Epithelial cell of proximal tubule (primary cell): ENCODE results near the gene CRBN. TPM values are rescaled to one million over a fixed set of nuclear protein-coding genes. Genes with fewer than 3 reads are reported as not detected.

ENCODE experiments used
- DNase-seq: peaks from one replicate; pipeline ENCODE4 v3.0.0-alpha.2; 2011; ENCODE audit warnings: low read depth
- H3K4me3 ChIP-seq: 2 replicates; pipeline ENCODE4 v1.5.1; 2011; ENCODE audit warnings: low read depth, mild to moderate bottlenecking, low read length
- CTCF ChIP-seq: conservative IDR thresholded peaks from 2 replicates; pipeline ENCODE4 v1.5.1; 2012; ENCODE audit warnings: low read depth, mild to moderate bottlenecking, low read length
- total RNA-seq: library from RNA; depleted of rRNA; stranded (reverse); fragments of >200 nt; gene quantifications from 2 replicates; pipeline ENCODE4 v1.2.3, GENCODE V29; 2015

CRBN gene
- total RNA-seq, 1 donor from 2014 or later = 25.8 TPM

DNA sequence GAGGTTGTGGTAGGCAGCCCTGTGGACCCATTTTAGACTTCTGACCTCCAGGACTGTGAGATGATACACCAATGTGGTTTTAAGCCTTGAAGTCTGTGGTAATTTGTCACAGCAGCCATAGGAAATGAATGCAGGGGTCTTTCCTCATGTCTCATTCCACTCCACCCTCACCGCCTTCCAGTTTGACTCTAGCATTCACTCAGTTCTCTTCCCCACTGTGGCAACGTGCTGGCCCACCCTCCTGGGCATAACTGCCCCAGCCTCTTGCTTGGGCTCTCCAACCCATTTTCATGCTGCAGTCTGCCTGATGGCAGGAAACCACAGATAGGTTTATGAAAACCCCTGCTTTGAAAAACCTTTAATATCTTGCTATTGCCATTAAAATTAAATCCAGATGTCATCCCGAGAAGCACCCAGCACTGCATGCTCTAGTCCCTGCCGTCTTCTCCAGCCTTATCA, 60.1 kb downstream of the CRBN start:
- no peak for DNase-seq
- H3K4me3 ChIP-seq = no peak overlapping the region
- no peak for TF ChIP-seq CTCF

DNA sequence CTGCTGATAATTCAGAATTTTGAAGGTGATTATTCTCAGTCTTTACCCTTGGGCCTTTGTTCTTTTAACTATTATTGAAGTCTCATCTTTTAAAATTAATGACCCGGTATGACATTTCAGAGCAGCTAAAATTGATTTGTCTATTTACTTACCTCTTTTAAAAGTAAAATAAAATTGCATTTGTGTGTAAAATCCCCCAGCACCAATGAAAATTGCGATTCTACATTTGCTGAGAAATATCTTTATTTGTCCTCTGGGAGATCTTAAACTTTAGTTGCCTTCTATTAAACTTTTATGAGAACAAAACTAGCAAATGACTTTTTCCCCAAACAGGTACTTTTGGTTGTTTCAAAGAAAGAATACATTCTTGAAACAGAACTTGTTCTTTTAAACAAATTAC, 61.8 kb downstream of the CRBN start:
- H3K4me3 ChIP-seq = no peak overlapping the region
- TF ChIP-seq CTCF = no peak
- no peak for DNase-seq

DNA sequence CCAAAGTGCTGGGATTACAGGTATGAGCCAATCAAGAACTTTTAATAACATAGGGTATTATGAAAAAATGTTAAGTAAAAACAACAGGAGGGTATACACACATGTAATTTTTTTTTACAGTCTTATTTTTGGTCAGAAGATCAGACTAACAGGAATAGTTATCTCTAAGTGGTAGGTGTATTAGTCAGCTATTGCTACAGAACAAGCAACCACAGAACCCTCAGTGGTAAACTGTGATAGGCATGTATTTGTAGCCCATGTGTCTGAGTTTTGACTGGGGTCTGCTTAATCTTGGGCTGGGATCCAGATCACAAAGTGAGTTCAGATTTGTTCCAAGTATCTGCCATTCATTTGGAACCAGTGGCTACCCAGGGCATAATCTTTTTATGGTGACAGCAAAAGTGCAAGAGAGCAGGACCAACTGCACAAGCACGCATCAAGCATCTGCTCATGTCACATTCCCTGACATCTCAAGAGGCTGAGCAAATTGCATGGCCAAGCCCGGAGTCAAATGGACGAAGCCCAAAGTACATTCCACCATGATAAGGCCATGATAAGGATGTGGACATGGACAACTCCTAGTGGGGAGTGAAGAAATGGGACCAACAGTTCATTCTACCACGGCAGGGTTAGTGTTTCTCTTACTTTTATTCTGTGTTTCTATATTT, 66.3 kb downstream of the CRBN start:
- no peak for DNase-seq
- TF ChIP-seq CTCF = no peak
- H3K4me3 ChIP-seq = no peak overlapping the region

DNA sequence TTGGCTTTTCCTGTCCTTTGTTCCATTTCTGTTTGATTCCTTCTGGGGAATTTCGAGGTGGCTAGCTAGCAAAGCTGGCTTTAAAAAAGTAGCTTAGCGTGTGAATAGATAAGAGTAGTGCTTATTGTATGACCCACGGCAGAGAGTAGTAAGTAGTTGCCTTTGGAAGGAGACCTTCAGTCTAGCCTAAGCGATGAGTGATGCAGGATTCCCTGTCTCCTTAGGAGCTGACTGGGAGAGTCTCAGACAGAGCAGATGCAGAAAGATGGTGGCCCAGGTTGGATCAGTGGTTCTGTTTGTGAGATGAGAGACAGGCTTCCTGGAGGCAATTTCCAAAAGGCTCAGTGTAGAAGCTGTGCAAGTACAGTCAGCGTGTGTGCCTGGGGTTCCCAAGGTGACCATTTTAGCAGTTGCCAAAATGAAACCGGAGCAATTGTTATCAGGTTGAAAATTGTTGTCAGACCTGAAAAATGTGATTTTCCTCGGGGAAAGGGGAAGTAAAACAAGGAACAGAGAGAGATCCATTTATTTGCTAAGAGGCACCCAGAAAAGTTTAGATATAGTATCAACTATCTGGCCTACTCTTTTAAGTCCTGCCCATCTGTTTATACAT, 68.6 kb downstream of the CRBN start:
- DNase-seq = no peak
- no peak overlapping the region for H3K4me3 ChIP-seq
- no peak for TF ChIP-seq CTCF

DNA sequence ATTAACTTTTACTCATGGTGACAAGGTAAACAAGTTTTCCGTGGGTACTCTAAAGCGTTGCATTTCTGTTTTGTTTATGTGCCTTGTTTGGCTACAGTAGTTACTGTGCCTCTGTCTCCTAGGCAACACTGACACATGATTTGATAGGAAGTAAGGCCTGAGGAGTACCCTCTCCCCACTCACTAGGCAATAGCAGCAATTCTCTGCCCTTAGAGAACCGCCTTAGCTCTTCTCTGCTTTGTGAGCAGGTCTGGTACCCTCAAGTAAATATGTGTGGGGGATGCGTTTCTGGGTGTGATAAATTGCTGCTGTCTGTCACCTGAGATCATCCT, 69.2 kb downstream of the CRBN start, which contains the start of gene IL5RA:
Gene IL5RA, minus strand, starts transcription at position 76 of the 332 bp plus-strand sequence. CDS start 5,390 bp downstream, outside the sequence.
- TF ChIP-seq CTCF = no peak
- no peak for DNase-seq
- no peak within 1 kb of the TSS for H3K4me3 ChIP-seq

- no peak overlapping the region for H3K4me3 ChIP-seq
- no peak for DNase-seq
- no peak for TF ChIP-seq CTCF
These were observed 69.8 kb downstream of the CRBN start for GRCh38 chr3:3109407-3110298.
